Activated CD4-positive, alpha-beta memory T cell treated with anti-CD3 and anti-CD28 coated beads for 36 hours (primary cell): ENCODE results near the gene MDGA2. TPM values are rescaled to one million over a fixed set of nuclear protein-coding genes. Genes with fewer than 3 reads are reported as not detected.
"Not testable (repeated sequence)": the region's sequence is repeated elsewhere in the genome, so short reads cannot be mapped to it uniquely, and the experiment has no call there.

ENCODE experiments used
- CTCF ChIA-PET: fragments of 350-600 bp; sonication (Branson Sonifier 250); formaldehyde crosslinking; loops from one replicate; lab custom pipeline; 2021; ENCODE audit warnings: antibody characterized with exemption, inconsistent platforms; lab: Charles Lee
- POLR2A ChIA-PET: fragments of 350-600 bp; sonication (Branson Sonifier 250); formaldehyde crosslinking; loops from one replicate; lab custom pipeline; 2021; ENCODE audit warnings: antibody characterized with exemption; lab: Charles Lee
- DNase-seq: peaks from one replicate; pipeline ENCODE4 v3.0.0-alpha.2; 2020
- H3K27ac Mint-ChIP-seq: one replicate; pipeline ENCODE4 v1.8.0; 2021; ENCODE audit warnings: mixed read lengths
- H3K27me3 Mint-ChIP-seq: one replicate; pipeline ENCODE4 v1.8.0; 2021; ENCODE audit warnings: mixed read lengths
- H3K36me3 Mint-ChIP-seq: one replicate; pipeline ENCODE4 v1.8.0; 2021; ENCODE audit warnings: mixed read lengths
- H3K4me1 Mint-ChIP-seq: one replicate; pipeline ENCODE4 v1.8.0; 2021; ENCODE audit warnings: low read depth, mixed read lengths
- H3K4me3 Mint-ChIP-seq: one replicate; pipeline ENCODE4 v1.8.0; 2021; ENCODE audit warnings: mild to moderate bottlenecking, mixed read lengths
- H3K9me3 Mint-ChIP-seq: one replicate; pipeline ENCODE4 v1.8.0; 2021; ENCODE audit warnings: mixed read lengths
- intact Hi-C: fragments of 100-400 bp; cut with micrococcal nuclease; formaldehyde crosslinking; loops from one replicate; pipeline ENCODE4 v1.15.1; 2023
- total RNA-seq, 2 experiments: library from RNA; stranded (reverse); gene quantifications; one replicate each; pipeline ENCODE4 v1.2.3, GENCODE V29; 2021

MDGA2 gene
- total RNA-seq, 2 experiments from 2014 or later: not detected

GRCh38 chr14:47281761-47282160, 393.6 kb downstream of the MDGA2 start:
- intact Hi-C loops, CTCF ChIA-PET, H3K27me3 Mint-ChIP-seq, POLR2A ChIA-PET, H3K4me1 Mint-ChIP-seq, H3K9me3 Mint-ChIP-seq, H3K27ac Mint-ChIP-seq, H3K4me3 Mint-ChIP-seq, H3K36me3 Mint-ChIP-seq, DNase-seq: not testable (repeated sequence)

GRCh38 chr14:47278233-47278842, 397.1 kb downstream of the MDGA2 start:
- peaks cover 2% of the 10 kb centered on the region for H3K9me3 Mint-ChIP-seq
- ChIA-PET POLR2A (no interaction called here), CTCF (interaction anchor here (0.7 to 1.0 kb wide), 4 partner anchors 16 to 698 kb away, joined by 3 read pairs; no protein-coding TSS in a partner anchor)
- no peaks in the 10 kb centered on the region for H3K4me1 Mint-ChIP-seq
- DNase-seq: peak; percentile 48
- H3K27ac Mint-ChIP-seq: no peak overlapping the region
- no peak overlapping the region for H3K4me3 Mint-ChIP-seq
- intact Hi-C loops: loop anchor here (5.0 kb wide), 2 partner anchors 696 to 1851 kb away; no protein-coding TSS in a partner anchor
- H3K27me3 Mint-ChIP-seq: no peaks in the 10 kb centered on the region
- no peaks in the 10 kb centered on the region for H3K36me3 Mint-ChIP-seq

GRCh38 chr14:47277703-47278102, 397.7 kb downstream of the MDGA2 start:
- POLR2A ChIA-PET: no interaction called here
- no peaks in the 10 kb centered on the region for H3K27me3 Mint-ChIP-seq
- CTCF ChIA-PET: interaction anchor here (0.7 to 1.0 kb wide), 2 partner anchors 15 to 335 kb away, joined by 3 read pairs; no protein-coding TSS in a partner anchor
- intact Hi-C loops: loop anchor here (5.0 kb wide), 2 partner anchors 695 to 1850 kb away; no protein-coding TSS in a partner anchor
- no peak overlapping the region for H3K27ac Mint-ChIP-seq
- H3K4me1 Mint-ChIP-seq: no peaks in the 10 kb centered on the region
- DNase-seq: no peak
- H3K36me3 Mint-ChIP-seq: no peaks in the 10 kb centered on the region
- H3K9me3 Mint-ChIP-seq: peaks cover 2% of the 10 kb centered on the region
- no peak overlapping the region for H3K4me3 Mint-ChIP-seq

GRCh38 chr14:47276931-47277330, 398.5 kb downstream of the MDGA2 start:
- peaks cover 2% of the 10 kb centered on the region for H3K9me3 Mint-ChIP-seq
- ChIA-PET POLR2A (no interaction called here), CTCF (no interaction called here)
- no peaks in the 10 kb centered on the region for H3K27me3 Mint-ChIP-seq
- H3K4me3 Mint-ChIP-seq: no peak overlapping the region
- no peak overlapping the region for H3K27ac Mint-ChIP-seq
- DNase-seq: no peak
- intact Hi-C loops: loop anchor here (5.0 kb wide), 2 partner anchors 695 to 1850 kb away; no protein-coding TSS in a partner anchor
- H3K36me3 Mint-ChIP-seq: no peaks in the 10 kb centered on the region
- H3K4me1 Mint-ChIP-seq: no peaks in the 10 kb centered on the region

- Mint-ChIP-seq H3K4me1 (no peaks in the 10 kb centered on the region), H3K9me3 (no peaks in the 10 kb centered on the region), H3K27ac (no peak overlapping the region), H3K4me3 (no peak overlapping the region), H3K36me3 (no peaks in the 10 kb centered on the region), H3K27me3 (no peaks in the 10 kb centered on the region)
- POLR2A ChIA-PET: no interaction called here
- CTCF ChIA-PET: no interaction called here
- intact Hi-C loops: no loop called here
- DNase-seq: no peak
Observed at GRCh38 chr14:47273939-47274338, 401.5 kb downstream of the MDGA2 start.

- DNase-seq: no peak
- Mint-ChIP-seq H3K27me3 (no peaks in the 10 kb centered on the region), H3K4me3 (no peak overlapping the region), H3K36me3 (no peaks in the 10 kb centered on the region), H3K27ac (no peak overlapping the region), H3K4me1 (no peaks in the 10 kb centered on the region), H3K9me3 (peaks cover 2% of the 10 kb centered on the region)
- ChIA-PET POLR2A (no interaction called here), CTCF (no interaction called here)
- intact Hi-C loops: no loop called here
Observed at GRCh38 chr14:47270715-47271114, 404.7 kb downstream of the MDGA2 start.

GRCh38 chr14:47269756-47270492, 405.5 kb downstream of the MDGA2 start:
- H3K27me3 Mint-ChIP-seq: no peaks in the 10 kb centered on the region
- ChIA-PET POLR2A (no interaction called here), CTCF (no interaction called here)
- no peak overlapping the region for H3K4me3 Mint-ChIP-seq
- no peak for DNase-seq
- no peaks in the 10 kb centered on the region for H3K36me3 Mint-ChIP-seq
- no peaks in the 10 kb centered on the region for H3K4me1 Mint-ChIP-seq
- intact Hi-C loops: no loop called here
- no peak overlapping the region for H3K27ac Mint-ChIP-seq
- H3K9me3 Mint-ChIP-seq: peaks cover 2% of the 10 kb centered on the region

GRCh38 chr14:47264842-47265241, 410.6 kb downstream of the MDGA2 start:
- intact Hi-C loops: no loop called here

GRCh38 chr14:47262801-47263200, 412.6 kb downstream of the MDGA2 start:
- POLR2A ChIA-PET: no interaction called here

More at GRCh38 chr14:47264842-47265241, 410.6 kb downstream of the MDGA2 start:
- POLR2A ChIA-PET: no interaction called here
- Mint-ChIP-seq H3K36me3 (no peaks in the 10 kb centered on the region), H3K9me3 (peaks cover 2% of the 10 kb centered on the region), H3K4me3 (no peak overlapping the region), H3K27ac (no peak overlapping the region), H3K4me1 (no peaks in the 10 kb centered on the region), H3K27me3 (no peaks in the 10 kb centered on the region)
- DNase-seq: no peak
- CTCF ChIA-PET: no interaction called here

GRCh38 chr14:47261350-47261749, 414.1 kb downstream of the MDGA2 start:
- POLR2A ChIA-PET: no interaction called here
- intact Hi-C loops: no loop called here
- CTCF ChIA-PET: no interaction called here

More at GRCh38 chr14:47262801-47263200, 412.6 kb downstream of the MDGA2 start:
- Mint-ChIP-seq H3K27me3 (no peaks in the 10 kb centered on the region), H3K27ac (no peak overlapping the region), H3K9me3 (peaks cover 2% of the 10 kb centered on the region), H3K4me1 (no peaks in the 10 kb centered on the region), H3K4me3 (no peak overlapping the region), H3K36me3 (no peaks in the 10 kb centered on the region)
- CTCF ChIA-PET: interaction anchor here (1.5 kb wide), 1 partner anchor 15 kb away, joined by 3 read pairs; no protein-coding TSS in a partner anchor
- intact Hi-C loops: no loop called here
- no peak for DNase-seq

GRCh38 chr14:47259796-47260195, 415.6 kb downstream of the MDGA2 start:
- no peak for DNase-seq
- H3K4me1 Mint-ChIP-seq: no peaks in the 10 kb centered on the region
- POLR2A ChIA-PET: no interaction called here
- H3K27ac Mint-ChIP-seq: no peak overlapping the region
- CTCF ChIA-PET: no interaction called here
- intact Hi-C loops: no loop called here
- peaks cover 9% of the 10 kb centered on the region for H3K9me3 Mint-ChIP-seq
- H3K36me3 Mint-ChIP-seq: no peaks in the 10 kb centered on the region
- H3K4me3 Mint-ChIP-seq: no peak overlapping the region
- no peaks in the 10 kb centered on the region for H3K27me3 Mint-ChIP-seq

More at GRCh38 chr14:47261350-47261749, 414.1 kb downstream of the MDGA2 start:
- H3K27ac Mint-ChIP-seq: no peak overlapping the region
- no peaks in the 10 kb centered on the region for H3K36me3 Mint-ChIP-seq
- H3K4me3 Mint-ChIP-seq: no peak overlapping the region
- no peak for DNase-seq
- peaks cover 6% of the 10 kb centered on the region for H3K9me3 Mint-ChIP-seq
- no peaks in the 10 kb centered on the region for H3K27me3 Mint-ChIP-seq
- H3K4me1 Mint-ChIP-seq: no peaks in the 10 kb centered on the region

- Mint-ChIP-seq H3K4me3 (no peak overlapping the region), H3K4me1 (no peaks in the 10 kb centered on the region), H3K36me3 (no peaks in the 10 kb centered on the region), H3K27ac (no peak overlapping the region), H3K9me3 (peaks cover 25% of the 10 kb centered on the region), H3K27me3 (no peaks in the 10 kb centered on the region)
- ChIA-PET CTCF (no interaction called here), POLR2A (no interaction called here)
- no peak for DNase-seq
- intact Hi-C loops: no loop called here
Observed at GRCh38 chr14:47257013-47257412, 418.4 kb downstream of the MDGA2 start.
